HG02588 (cell line): ENCODE data around the gene AAMDC.
"Not testable (repeated sequence)": the region's sequence is repeated elsewhere in the genome, so short reads cannot be mapped to it uniquely, and the experiment has no call there.

Source experiments
- ATAC-seq: cut with Tn5 transposase; IDR thresholded peaks from one replicate; pipeline ENCODE4 v1.9.1; 2021; ENCODE audit warnings: mild to moderate bottlenecking, moderate library complexity; ENCODE audit not compliant: unreplicated experiment

AAMDC gene

DNA sequence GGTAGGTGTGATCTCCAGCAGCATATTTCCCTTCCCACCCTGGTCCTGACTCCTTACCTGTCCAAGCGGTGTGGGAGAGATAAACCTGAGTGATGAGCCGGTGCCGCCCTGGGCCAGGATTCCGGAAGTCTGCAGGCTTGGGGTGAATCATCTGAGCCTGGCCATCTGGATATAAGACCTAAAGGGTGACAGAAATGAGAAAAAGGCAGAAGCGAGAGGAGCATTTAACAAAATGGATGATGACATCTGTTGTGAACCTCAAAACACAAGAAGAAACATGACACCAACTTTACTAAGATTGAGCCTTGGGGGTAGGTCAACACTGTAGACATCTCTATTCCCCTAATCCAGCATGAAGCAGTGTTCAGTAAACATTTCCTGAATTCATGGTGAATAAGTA, 62.8 kb downstream of the AAMDC start:
- ATAC-seq = no peak

GRCh38 chr11:77884186-77884828, 63.4 kb downstream of the AAMDC start:
- no peak for ATAC-seq

DNA sequence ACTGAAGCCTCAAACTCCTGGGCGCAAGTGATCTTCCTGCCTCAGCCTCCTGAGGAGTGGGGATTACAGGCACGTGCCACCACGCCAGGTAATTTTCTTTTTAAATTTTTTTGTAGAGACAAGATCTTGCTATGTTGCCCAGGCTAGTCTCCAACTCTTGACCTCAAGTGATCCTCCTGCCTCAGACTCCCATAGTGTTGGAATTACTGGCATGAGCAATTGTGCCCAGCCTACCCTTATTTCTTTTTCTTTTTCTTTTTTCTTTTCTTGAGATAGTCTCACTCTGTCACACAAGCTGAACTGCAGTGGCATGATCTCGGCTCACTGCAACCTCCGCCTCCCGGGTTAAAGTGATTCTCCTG, 63.9 kb downstream of the AAMDC start:
- no peak for ATAC-seq

DNA sequence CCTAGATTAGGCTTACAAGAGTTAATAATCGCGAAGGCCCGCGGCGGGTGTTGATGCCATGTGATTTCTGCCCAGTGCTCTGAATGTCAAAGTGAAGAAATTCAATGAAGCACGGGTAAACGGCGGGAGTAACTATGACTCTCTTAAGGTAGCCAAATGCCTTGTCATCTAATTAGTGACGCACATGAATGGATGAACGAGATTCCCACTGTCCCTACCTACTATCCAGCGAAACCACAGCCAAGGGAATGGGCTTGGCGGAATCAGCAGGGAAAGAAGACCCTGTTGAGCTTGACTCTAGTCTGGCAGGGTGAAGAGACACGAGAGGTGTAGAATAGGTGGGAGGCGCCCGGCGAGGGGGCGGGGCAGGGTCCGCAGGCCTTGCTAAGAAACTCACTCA, 65.5 kb downstream of the AAMDC start:
- no peak for ATAC-seq

GRCh38 chr11:77889045-77889444, 68.1 kb downstream of the AAMDC start:
- ATAC-seq = not testable (repeated sequence)

DNA sequence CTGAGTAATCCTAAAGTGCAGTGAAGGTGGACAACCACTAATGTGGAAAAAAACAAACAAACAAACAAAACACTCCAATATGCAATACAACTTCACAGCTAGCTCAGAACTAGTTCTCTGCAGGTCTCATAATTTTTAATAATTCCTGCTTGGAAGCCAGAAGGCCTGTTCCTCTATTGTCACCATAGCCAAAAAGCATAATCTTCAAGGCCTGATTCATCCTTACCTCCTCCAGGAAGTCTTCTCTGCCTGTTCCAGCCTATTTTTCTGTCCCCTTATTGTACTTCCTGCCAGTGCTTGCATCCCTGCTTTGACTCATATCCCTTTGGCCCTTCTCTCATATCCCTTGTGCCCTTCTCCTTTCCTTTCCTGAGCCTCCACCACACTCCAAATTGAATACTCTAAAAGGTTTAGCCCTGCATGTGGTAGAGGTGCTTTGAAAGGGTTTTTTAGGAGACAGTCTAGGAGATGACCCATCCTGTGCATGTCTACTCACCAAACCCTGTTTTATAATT, 69.2 kb downstream of the AAMDC start:
- not testable (repeated sequence) for ATAC-seq

- not testable (repeated sequence) for ATAC-seq
Measured at GRCh38 chr11:77890619-77891056, 69.7 kb downstream of the AAMDC start.

- not testable (repeated sequence) for ATAC-seq
Measured at GRCh38 chr11:77891256-77891655, 70.3 kb downstream of the AAMDC start.

GRCh38 chr11:77891703-77892102, 70.8 kb downstream of the AAMDC start:
- ATAC-seq = not testable (repeated sequence)

GRCh38 chr11:77894949-77895348, 74.0 kb downstream of the AAMDC start:
- not testable (repeated sequence) for ATAC-seq

- ATAC-seq = no peak
Measured at GRCh38 chr11:77908835-77909234, 87.9 kb downstream of the AAMDC start.

DNA sequence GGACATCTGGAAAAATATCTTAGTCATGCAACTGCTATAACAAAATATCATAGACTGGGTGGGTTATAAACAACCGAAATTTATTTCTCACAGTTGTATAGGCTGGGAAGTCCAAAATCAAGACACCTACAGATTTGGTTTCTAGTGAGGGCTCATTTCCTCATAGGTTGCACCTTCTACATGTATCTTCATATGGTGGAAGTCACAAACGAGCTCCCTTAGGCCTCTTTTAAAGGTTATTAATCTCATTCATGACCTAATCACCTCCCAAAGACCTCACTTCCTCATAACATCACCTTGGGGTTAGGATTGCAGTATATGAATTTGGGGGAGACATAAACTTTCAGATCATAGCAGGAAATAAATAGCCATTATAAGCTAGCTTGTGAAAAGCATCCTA, 88.3 kb downstream of the AAMDC start:
- ATAC-seq = no peak

DNA sequence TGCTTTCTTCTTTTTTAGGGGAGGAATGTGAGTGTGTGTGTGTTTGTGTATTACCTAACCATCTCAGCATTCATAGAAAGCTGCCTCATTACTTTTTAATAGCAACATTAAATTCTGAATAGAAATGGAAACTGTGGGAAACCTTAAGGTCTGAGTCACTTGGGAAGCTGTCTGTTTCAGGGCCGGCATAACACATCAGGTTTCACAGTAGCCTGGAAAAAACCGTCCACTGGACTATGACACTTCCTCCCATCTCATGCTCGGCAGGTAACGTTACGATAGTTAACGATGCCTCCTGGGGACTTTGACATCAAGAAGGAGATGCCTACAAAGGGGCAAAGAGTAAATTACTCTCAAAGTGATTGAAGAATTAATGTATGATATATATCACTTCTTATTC, 89.9 kb downstream of the AAMDC start:
- not testable (repeated sequence) for ATAC-seq

DNA sequence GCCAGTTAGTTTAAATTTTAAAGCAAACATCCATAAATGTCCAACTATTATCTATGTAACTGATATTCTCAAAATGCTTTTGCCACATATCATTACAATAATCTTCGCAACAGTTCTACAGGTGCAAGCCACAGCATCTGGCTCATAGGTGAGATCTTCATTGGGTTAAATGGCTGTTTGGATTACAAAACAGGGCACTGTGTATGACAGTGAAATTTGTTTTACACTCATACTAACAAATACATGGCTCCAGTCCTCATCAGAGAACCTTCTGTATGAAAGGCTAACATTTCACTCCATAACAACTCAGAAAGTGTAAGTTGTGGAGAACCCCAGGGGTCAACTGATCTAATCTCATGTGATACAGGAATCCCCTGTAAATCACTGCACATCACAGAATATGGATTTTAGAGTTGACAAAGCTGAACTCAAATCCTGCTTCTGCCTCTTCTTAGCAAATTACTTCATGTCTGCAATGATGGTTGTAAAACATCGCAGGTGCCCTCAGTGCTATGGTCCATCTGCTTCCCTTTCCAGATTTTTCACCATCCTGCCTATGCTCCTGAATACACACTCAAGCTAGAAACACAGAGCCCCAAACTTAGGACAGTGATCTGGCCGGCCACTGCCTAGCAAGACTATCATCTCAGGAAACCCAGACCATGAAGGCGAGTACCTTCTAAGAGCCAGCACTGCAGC, 92.8 kb downstream of the AAMDC start:
- ATAC-seq = not testable (repeated sequence)

DNA sequence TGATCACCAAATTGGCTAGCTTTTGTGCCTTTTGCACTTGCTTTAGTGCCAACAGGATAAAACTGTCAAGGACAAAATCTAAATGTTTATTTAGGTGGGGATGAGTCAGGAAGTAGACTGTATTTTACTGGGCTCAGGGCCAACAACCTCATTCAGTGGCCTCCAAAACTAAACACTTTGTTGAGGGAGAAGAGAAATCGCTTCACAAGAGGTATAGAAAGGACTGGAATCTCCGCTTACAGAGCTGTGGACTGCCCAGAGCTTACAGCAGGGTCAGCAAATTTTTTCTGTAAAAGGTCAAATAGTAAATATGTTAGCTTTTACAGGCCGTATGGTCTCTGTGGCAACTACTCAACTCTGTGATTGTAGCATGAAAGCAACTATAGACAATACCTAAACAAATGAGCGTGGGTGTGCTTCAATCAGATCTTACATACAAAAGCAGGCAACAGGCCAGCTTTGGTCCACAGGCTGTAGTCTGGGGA, 93.4 kb downstream of the AAMDC start:
- not testable (repeated sequence) for ATAC-seq

DNA sequence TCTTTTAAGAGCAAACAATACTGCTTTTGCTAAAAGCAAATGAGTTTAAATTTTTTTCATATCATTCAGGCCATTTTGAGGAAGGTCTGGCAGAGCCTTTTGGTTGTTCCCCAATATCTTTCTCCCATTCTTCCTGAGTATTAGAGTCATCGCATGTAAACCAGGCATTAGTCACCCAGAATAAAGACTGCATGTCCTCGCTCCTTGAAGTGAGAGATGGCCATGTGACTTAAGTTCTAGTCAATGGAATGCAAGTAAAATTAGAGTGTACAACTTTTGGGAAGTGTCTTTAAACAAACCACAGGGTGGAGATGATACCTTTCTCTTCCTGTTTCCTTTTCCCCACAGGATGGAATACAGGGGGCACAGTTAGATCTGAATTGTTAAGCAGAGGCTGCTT, 96.8 kb downstream of the AAMDC start:
- not testable (repeated sequence) for ATAC-seq
